Central memory CD4-positive, alpha-beta T cell (primary cell): Measurements from ENCODE around the gene NCKAP5.
"Not testable (repeated sequence)": the region's sequence is repeated elsewhere in the genome, so short reads cannot be mapped to it uniquely, and the experiment has no call there.

Experiments used
- DNase-seq: peaks from one replicate; pipeline ENCODE4 v3.0.0; 2022

The NCKAP5 gene

DNA sequence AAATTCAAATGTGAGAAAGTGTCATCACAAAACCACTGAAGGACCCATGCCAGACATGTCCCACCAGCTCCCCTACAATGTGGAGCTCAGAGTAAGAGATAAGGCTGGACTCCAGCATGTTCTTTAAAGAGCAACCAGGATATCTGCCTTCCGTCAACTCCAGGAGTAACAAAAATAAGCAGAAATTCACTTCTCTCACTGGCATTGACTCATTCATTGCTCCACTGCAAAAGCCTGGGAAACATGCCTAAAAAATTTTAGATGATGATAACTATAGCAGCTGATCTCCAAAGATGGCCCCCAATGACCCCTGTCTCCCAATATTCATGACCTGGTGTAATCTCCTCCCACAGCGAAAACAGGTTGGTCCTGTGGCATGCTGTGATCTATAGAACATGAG lies 314.5 kb downstream of the NCKAP5 start:
- no peak for DNase-seq

DNA sequence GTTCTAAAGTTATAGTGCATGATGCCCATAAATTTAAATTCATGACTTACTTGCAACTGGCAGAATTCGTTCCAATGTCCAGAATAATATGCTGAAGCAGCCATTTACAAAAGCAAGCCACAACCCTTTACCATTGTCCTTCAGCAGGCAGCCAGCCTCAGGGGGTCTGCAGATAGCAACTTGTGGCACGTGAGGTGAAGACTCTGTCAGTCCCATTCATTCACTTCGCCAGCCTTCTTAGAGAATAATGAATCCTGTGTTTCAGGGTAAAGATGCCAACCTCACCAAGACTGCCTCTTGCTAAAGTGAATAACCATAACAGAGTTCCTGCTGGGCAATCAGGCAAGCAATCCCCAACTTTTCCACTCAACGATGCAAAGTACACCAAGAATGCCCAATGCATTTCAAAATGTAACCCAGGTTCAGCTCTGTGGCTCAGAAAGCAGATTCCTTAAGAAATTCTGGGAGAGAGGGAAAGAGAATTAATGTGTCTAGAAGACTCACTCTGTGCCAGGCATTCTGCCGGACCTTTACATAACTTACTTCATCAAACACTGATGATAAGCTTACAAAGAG lies 315.4 kb downstream of the NCKAP5 start:
- DNase-seq = no peak

DNA sequence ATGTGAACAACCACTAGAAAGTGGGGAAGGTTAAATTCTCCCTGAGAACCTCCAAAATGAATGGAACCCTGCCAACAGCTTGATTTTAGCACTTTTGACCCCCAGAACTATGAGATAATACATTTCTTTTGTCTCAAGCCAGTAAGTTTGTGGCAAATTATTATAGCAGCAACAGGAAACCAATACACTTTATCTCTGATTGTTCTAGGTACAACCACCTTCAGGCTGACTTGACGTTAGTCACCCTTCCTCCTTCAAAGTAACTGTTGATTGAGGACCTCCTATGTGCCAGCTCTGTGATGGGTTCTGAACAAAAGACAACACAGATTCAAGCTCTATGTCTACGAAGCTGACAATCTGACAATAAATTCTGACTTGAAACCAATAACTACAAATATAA lies 318.9 kb downstream of the NCKAP5 start:
- DNase-seq = no peak

DNA sequence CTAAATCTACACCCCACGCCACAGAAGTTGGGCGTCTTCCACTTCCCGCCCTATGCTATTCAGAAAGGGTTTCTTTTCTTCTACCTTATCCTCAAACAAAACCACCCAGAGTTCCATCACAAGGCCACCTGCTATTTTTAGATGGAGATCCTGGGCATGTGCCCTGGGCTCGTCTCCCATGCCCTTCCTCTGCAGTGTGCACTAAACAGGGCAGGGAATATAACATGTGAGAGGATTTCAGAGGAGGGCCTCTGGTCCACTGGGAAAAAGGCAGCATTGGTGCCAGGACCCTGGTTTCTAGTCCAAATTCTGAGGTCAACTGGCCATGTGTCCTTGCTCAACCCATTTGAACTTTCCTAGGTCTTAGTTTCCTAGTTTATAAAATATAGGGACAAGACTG lies 320.0 kb downstream of the NCKAP5 start:
- no peak for DNase-seq

DNA sequence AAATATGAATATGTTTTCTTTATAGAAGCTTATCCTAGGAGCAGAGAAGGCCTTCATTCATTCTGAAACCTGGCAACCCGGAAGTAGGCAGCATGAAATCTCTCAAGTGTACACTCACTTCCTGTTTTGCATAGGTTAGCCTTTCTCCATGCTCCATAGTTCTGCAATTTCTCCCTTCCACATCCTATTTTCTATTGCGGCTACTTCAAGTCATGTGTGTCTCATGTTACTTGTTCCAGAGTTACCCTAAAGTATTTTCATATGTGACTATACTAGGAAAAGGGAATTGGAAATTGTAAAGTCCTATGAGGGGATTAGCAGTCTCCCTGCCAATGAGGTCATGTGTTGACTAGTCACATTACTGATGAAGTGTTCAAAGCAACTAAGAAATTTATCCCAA lies 320.6 kb downstream of the NCKAP5 start:
- DNase-seq = no peak

DNA sequence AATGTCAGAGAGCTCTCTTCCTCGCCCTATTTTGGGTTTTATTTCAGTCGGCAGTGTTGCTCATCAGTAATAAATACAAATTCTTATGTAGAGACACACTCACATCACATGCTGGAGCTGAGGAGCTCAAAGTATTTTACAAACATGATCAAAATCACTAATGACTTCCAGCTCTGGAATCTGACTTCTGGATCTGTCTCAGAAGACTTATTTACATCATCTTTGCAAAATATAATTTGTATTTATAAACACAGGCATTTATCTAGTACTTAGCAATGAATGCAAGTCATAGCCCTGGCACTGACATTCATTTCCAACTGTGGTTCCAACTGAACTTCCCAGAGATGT lies 327.1 kb downstream of the NCKAP5 start:
- DNase-seq = no peak

DNA sequence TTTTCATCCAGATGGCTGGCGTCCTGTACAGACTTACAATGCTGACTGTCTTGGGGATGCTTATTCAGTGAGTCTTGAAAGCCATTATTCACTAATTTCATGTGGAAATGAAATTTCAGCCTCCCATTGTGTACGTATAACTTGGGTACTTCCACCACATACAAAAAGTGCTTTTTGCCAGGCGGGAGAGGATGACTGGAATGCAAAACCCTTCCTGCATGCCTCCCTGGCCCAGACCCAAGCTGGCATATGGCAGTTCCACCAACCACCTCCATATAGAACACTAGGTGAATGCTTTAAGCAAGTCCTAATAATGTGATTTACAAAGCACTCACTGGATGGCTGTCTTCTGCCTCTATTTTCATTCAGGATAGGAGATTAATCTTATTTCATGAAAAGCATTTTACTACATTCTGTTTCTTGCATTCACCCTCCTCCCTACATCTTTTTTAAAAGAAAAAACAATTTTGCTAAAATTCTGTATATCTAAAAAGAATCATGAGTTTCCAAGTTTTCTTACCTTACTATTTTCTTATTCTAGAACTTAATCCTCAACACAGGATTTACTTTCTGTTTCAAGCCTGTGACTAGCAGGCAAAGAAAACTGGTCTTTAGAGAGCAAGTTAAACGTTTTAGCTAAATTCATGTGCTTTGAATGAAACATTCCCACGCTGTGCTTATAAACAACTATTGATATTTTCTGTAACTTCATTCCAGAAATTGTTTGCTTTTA lies 327.6 kb downstream of the NCKAP5 start:
- DNase-seq = no peak

DNA sequence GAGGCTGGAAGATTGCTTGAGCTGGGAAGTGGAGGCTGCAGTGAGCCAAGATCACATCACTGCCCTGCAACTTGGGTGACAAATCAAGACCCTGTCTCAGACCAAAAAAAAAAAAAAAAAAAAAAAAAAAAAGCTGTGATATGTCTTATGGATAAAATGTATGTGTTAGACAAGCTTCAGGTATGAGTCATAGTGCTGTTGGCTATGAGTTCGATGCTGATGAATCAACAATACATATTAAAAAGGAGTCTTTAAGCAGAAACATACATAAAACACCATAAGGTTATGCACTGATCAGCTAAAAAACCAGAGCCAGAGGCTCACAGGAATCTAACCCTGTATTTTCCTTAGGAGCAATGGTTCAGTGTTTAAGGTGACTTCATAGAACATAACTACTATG lies 332.3 kb downstream of the NCKAP5 start:
- DNase-seq = no peak

DNA sequence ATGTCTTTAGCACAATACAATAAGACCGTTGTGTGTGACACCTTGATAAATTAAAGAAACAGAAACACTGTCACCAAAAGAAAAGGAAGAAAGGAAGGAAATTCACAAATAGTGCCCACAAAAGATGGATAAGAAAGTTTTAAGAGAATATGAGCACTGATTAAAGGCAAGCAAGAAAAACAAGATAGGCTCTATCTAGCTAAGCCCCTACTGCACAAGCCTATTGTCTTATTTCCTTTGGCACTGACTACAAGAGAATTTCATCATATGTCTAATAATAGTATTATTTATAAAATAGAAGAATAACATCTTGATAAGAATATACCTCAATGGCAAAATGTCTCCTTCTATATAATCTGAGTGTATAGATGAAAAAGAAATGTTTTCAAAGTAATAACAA lies 335.7 kb downstream of the NCKAP5 start:
- DNase-seq = no peak

DNA sequence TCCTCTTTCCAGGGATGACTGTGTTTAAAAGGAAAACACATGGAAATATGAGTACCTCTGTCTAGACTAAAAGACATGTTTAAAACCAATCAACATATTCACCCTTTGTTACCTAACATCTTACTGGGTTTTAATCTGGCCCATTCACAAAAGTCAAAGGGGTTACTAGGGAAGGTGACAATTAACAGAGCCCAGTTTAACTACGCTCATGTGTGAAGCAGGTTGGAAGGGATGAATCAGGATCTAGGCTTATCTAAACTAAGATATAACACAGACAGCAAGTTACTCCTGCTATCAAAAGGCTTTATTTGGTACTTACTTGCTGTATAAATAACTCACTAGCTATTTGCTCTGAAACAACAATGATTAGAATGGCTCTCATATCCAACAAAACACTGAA lies 337.0 kb downstream of the NCKAP5 start:
- no peak for DNase-seq

DNA sequence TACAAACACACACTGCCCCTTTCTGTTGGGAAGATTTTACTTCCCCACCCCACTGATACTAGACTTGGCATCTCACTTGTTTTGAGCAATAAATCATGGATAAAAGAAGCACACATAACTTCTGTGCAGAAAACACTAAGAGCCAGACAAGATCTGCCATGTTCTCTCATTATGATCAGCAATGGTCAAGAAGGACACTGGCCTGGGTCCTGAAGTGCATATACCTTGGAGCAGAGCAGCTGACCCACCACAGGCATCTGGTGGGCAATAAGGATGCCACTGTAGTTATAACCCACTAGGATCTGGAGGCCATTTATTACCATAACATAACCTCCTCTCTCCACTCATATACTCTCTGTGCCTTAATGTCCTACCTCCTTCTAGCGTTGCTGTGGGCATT lies 338.3 kb downstream of the NCKAP5 start:
- DNase-seq = no peak

DNA sequence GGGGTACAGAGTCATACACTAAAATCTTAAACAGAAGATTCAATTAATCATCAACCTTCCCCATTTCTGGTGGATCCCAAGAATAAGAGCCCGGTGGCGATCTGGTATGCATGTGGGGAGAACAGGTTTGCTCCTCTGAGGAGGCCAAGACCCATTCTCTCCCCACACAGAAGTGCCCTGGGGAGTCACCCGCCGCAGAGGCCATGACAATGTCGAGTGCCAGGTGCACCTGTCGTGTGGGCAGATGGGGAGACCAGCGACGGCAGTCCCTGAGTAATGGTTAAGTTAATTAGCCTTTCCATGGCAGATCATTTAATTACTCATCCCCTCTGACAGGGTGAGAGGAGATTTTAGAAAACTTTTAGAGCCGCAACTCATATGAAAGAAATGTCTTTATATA lies 345.0 kb downstream of the NCKAP5 start:
- no peak for DNase-seq

DNA sequence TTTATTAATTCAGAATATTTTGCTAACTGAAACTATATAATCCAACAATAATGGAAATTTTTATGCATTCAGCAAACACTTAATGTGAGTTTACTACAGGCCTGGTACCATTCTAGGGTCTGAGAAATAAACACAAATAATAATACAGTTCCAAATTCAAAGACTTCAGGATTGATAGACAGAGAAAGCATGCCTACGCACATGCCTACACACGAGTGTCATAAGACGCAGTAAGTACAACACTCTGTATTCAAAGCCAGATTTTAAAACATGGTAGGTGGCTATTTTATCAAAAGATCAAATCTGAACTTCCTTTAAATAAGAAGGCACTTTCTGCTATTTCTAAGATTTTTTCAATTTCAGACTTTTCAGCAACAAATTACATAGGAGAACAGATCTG lies 346.9 kb downstream of the NCKAP5 start:
- DNase-seq = no peak

DNA sequence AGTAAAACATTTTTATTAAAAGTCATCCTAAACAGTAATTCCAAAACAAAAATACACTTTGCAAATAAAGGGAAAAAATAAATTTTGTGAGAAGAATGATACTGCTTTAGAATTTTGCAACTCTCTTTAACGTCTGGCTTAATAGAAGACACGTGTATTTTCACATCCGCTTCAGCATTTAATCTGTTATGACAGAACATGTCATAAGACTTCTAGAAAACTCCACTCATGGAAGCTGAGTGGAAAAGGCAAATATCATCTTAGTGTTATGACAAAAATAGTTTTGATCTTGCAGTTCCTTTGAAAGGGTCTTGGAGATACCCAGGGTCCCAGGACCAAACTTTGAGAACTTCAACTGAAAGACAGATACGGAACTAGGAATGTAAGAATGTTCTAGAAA lies 350.1 kb downstream of the NCKAP5 start:
- DNase-seq = no peak

DNA sequence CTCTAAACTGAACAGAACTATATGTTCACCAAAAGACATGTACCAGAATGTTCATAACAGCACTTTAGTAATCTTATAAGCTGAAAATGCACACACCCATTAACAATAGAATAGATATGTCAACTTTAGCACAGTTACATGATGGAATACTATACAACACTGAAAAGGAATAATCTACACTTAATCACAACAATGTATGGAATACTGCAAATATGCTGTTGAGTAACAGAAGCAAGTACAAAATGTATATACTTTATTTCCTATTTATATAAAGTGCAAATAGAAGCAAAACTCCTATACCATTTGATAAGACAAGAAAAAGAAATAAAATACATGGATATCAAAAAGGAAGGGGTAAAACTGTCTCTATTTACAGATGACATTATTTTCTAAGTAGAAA lies 352.8 kb downstream of the NCKAP5 start:
- no peak for DNase-seq

DNA sequence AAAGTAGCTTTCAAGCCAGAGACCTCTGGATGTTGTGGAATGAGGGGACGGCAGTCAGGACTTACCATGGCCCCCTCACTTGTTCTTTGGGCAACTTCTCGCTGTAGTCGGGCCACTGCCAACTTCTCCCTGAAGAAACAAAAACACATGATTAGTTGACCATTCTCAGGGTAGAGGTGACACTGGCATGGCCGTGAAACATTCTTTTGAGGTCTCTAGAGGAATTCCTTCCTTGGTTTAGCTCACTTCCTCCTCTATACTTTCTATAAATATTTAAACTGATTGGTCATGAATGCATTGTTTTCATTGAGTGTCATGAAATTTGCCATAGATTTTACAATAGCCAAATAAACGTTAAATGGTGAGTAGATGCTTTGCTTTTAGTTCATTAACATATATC lies 354.6 kb downstream of the NCKAP5 start:
- DNase-seq = no peak

DNA sequence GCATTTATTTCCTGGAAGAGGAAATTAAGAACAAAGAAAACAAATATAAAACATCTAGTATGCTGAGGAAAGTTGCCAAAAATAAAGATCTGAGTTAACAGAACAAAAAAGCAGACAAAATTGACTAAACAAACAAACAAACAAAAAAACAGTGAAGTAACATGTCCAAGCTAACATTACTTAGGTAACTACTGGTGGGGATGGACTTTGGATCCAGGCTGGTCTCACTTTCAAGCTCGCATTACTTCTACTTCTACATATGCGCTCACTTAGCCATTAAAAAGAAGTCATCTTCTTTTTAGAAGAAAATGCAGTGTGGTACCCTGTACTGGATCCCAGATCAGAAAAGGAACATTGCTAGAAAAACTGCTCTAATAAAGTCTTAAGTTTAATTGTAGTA lies 358.9 kb downstream of the NCKAP5 start:
- DNase-seq = no peak

DNA sequence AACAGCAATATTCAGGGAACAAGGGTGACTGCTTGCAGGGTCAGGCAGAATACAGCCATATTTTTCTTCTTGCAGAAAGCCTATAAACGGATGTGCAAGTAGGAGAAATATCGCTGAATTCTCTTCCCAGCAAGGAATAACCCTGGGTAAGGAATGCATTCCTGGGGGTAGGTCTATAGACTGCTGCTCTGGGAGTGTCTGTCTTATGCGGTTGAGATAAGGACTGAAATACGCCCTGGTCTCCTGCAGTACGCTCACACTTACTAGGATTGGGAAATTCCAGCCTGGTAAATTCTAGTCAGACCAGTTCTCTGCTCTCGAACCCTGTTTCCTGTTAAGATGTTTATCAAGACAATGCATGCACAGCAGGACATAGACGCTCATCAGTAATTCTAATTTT lies 361.6 kb downstream of the NCKAP5 start:
- DNase-seq = not testable (repeated sequence)

DNA sequence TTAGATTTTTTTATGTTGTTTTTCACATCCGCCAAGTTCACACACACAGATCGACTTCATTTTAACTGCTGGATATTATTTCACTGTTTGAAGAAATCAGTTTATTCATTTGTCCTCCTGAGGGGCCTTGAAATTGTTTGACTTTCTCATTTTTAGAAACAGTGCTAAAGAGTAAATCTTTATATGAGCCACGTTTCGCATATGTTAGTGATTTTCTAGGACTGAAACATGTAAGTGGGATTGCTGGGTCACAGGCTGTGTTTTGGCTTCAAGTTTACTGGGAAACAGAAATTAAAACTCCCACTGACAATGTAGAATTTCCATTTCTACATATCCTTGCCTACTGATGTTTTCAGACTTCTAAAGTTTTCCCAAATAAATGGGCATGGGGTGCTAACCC lies 363.8 kb downstream of the NCKAP5 start:
- DNase-seq = no peak

DNA sequence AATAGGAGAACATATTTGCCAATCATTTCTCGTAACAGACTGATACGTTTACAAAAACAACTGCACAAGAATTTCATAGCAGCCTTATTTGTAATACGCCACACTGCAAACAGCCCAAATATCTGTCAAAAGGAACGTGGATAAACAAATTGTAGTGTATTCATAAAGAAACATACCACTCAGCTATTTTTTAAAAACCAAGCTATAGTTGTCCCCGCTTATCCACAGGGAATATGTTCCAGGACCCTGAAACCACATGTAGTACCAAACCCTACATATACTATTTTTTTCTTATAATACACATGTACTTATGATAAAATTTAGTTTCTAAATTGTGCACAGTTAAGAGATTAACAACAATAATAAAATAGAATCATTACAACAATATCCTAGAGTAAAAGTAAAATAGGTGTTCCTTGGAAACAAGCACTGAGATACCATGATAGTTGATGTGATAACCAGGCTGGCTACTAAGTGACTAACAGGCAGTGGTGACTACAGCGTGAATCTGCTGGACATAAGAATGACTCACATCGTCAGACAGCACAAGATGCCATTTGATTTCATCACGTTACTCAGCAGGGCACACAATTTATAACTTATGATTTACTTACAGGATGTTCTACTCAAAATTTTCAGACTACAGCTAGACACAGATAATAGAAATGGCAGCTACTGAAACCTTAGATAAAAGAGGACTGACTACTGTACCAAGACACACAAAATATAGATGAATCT lies 367.4 kb downstream of the NCKAP5 start:
- DNase-seq = no peak

DNA sequence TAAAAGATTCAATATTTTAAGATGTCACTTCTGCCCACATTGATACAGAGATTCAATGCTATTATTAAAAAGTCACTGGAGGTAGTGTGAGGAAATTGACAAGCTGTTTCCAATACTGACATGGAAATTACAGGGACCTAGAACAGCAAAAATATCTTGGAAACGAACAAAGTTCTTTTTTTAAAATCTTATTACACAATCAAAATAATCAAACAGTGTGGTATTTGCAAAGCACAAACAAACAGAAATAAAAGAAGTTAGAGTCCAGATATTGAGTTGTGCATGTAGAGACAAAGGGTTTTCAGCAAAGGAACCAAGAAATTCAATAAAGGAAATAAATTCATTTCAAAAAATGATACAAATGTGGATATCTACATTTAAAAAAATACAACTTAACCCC lies 369.6 kb downstream of the NCKAP5 start:
- DNase-seq = no peak

DNA sequence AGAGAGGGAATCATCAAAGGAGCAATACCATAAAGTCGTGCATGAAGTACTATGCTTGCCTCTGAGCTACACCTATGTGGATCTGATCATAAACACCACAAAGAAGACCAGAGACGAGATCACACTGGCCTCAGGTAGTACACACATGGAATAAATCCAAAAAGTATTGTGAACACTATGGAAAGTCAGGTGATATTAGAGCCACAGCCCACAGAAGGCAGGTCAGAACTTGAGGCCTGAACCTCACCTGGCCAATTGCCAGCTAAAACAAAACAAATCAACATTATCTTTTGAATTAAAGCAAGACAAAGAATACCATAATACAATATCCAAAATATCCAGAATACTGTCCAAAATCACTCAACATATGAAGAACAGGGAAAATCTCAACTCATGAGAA lies 371.1 kb downstream of the NCKAP5 start:
- DNase-seq = no peak

DNA sequence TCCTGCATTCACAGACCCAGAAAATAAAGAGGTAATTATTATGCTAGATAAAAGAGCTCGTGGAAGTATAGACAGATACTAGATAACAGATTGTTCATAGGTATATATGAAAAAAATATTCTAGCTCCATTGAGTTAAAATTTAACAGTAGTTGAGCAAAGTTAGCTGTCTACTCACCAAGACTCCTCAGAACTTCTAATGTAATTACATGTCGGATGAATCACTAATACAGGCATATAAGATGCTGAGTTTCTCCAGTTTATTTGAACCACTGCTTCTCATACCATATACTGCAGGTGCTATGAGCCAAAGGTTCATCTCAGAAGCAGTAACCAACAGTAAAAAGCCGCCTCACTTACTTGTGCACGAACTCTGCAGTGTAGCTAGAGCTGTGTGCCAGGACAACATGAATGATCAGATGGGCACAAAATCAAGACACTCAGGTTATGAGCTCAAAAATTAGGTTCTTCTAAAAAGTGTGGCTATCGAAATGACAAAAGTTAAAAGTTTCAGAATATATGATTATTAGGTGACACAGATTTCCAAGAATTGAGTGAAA lies 373.4 kb downstream of the NCKAP5 start:
- no peak for DNase-seq

DNA sequence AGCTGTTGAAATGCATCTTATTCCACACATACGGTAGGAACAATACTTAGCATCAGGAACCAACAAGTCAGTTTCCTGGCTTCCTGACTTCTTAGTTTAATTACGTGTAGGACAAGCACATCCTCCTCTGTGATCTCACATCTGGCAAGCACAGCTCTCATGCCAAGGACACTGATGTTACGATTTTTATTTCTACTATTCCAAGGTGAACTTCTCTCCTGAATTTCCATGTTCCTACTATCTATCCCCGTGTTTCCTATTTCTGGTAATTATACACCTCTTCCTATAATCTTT lies 374.0 kb downstream of the NCKAP5 start:
- no peak for DNase-seq
